Osteoblast (primary cell): ENCODE data around the gene VARS2. TPM values are rescaled to one million over a fixed set of nuclear protein-coding genes. Genes with fewer than 3 reads are reported as not detected.

ENCODE experiments used
- DNase-seq: peaks from one replicate; pipeline ENCODE4 v3.0.0; 2011; ENCODE audit warnings: low spot score, mixed read lengths; ENCODE audit not compliant: insufficient read length; ENCODE audit errors: missing footprints
- H2AFZ ChIP-seq: 2 replicates; pipeline ENCODE4 v1.6.0; 2011; ENCODE audit warnings: mild to moderate bottlenecking, low read length
- H3K27ac ChIP-seq: 2 replicates; pipeline ENCODE4 v1.5.1; 2011; ENCODE audit warnings: mild to moderate bottlenecking, low read depth, low read length, moderate library complexity
- H3K27me3 ChIP-seq: 2 replicates; pipeline ENCODE4 v1.6.0; 2012; ENCODE audit warnings: mild to moderate bottlenecking, control low read depth, inconsistent platforms, low read length, moderate library complexity; ENCODE audit not compliant: insufficient read depth
- H3K36me3 ChIP-seq: 2 replicates; pipeline ENCODE4 v1.5.1; 2011; ENCODE audit warnings: mild to moderate bottlenecking, low read length, control low read depth, moderate library complexity; ENCODE audit not compliant: insufficient read depth
- H3K4me1 ChIP-seq: 2 replicates; pipeline ENCODE4 v1.5.1; 2011; ENCODE audit warnings: mild to moderate bottlenecking, low read length, control low read depth, moderate library complexity; ENCODE audit not compliant: insufficient read depth
- H3K4me2 ChIP-seq: 2 replicates; pipeline ENCODE4 v1.6.0; 2011; ENCODE audit warnings: mild to moderate bottlenecking, low read length; ENCODE audit not compliant: insufficient read depth
- H3K4me3 ChIP-seq: fragments of 200-600 bp; sonication (generic); 3 replicates; pipeline ENCODE4 v1.5.1; 2012; ENCODE audit warnings: mild to moderate bottlenecking, low read length, inconsistent platforms; ENCODE audit not compliant: insufficient read depth
- H3K79me2 ChIP-seq: 2 replicates; pipeline ENCODE4 v1.6.0; 2012; ENCODE audit warnings: mild to moderate bottlenecking, low read length, control low read depth, inconsistent platforms; ENCODE audit not compliant: insufficient read depth
- H3K9me3 ChIP-seq: 2 replicates; pipeline ENCODE4 v1.5.1; 2011; ENCODE audit warnings: low read depth, low read length, control low read depth
- H4K20me1 ChIP-seq: 2 replicates; pipeline ENCODE4 v1.6.0; 2012; ENCODE audit warnings: mild to moderate bottlenecking, low read length, control low read depth; ENCODE audit not compliant: insufficient read depth
- total RNA-seq: library from RNA; depleted of rRNA; stranded (reverse); fragments of >200 nt; gene quantifications from 2 replicates; pipeline ENCODE4 v1.2.3, GENCODE V29; 2012
- TF ChIP-seq, protein P1 (sequence below): IDR thresholded peaks from 2 replicates; pipeline ENCODE4 v1.5.1; 2011; ENCODE audit warnings: mild to moderate bottlenecking, low read depth, low read length, moderate library complexity; ENCODE audit errors: extremely low read depth

VARS2 gene
- total RNA-seq, 1 donor = 14.5 TPM

DNA sequence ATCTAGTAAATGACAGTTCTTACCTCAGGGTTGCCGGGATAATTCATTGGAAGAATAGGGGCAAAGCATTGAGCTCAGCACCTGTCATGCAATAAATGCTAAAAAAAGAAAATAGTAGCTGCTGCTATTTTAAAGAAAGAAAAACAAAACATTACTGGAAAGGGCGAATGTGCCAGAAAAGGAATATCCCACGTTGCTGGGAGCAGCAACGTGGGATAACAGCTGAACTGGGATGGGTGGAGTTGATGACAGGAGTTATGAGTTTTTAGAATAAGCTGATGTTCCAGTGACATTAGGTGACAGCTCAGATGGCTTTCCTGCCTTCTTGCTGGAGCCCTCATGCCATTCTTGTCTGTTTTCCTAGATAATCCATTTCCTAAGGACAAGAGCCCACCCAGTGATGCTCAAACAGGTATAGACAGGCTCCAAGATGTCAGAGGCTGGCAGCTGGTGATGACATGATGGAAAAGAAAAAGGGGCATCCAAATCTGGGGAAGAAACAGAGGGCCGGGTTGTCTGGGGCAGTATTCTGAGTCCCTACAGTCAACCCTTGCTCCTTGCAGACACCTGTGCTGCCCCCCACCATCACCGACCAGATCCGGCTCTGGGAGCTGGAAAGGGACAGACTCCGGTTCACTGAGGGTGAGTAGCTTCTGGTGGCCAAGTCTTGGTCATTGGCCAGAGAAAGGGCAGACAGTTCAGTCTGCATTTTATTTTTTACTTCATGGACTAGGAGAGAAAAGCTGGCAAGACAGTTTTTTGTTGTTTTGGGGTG, 1.1 kb upstream of the VARS2 start:
- H3K9me3 ChIP-seq = no peaks in the 10 kb centered on the region
- H3K27ac ChIP-seq = no peak overlapping the region
- H2AFZ ChIP-seq = no peak overlapping the region
- peaks cover 3% of the 10 kb centered on the region for H4K20me1 ChIP-seq
- DNase-seq = peak; percentile 60
- H3K4me3 ChIP-seq = no peak overlapping the region
- H3K4me2 ChIP-seq = no peak overlapping the region
- peaks cover 15% of the 10 kb centered on the region for H3K79me2 ChIP-seq
- peaks cover 44% of the 10 kb centered on the region for H3K36me3 ChIP-seq
- no peaks in the 10 kb centered on the region for H3K27me3 ChIP-seq
- TF ChIP-seq, protein P1, sequence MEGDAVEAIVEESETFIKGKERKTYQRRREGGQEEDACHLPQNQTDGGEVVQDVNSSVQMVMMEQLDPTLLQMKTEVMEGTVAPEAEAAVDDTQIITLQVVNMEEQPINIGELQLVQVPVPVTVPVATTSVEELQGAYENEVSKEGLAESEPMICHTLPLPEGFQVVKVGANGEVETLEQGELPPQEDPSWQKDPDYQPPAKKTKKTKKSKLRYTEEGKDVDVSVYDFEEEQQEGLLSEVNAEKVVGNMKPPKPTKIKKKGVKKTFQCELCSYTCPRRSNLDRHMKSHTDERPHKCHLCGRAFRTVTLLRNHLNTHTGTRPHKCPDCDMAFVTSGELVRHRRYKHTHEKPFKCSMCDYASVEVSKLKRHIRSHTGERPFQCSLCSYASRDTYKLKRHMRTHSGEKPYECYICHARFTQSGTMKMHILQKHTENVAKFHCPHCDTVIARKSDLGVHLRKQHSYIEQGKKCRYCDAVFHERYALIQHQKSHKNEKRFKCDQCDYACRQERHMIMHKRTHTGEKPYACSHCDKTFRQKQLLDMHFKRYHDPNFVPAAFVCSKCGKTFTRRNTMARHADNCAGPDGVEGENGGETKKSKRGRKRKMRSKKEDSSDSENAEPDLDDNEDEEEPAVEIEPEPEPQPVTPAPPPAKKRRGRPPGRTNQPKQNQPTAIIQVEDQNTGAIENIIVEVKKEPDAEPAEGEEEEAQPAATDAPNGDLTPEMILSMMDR = no peak
- peaks cover 29% of the 10 kb centered on the region for H3K4me1 ChIP-seq

DNA sequence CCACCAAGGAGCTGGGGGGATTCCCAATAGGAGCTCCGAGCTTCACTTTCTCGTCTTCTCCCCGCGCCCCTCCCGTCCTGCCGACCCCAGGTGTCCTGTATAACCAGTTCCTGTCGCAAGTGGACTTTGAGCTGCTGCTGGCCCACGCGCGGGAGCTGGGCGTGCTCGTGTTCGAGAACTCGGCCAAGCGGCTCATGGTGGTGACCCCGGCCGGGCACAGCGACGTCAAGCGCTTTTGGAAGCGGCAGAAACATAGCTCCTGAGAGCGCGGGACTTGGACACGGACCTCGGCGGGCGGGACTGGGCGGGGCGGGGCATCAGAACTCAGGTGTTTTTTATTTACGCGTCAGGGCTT, 340 bp upstream of the VARS2 start:
- peak overlapping the region; percentile 71 for H3K4me3 ChIP-seq
- peak; percentile 34 for DNase-seq
- H3K4me2 ChIP-seq = peak overlapping the region; percentile 91
- H3K79me2 ChIP-seq = peaks cover 9% of the 10 kb centered on the region
- H3K4me1 ChIP-seq = peaks cover 25% of the 10 kb centered on the region
- H3K27ac ChIP-seq = peak overlapping the region; percentile 32
- peaks cover 51% of the 10 kb centered on the region for H3K36me3 ChIP-seq
- peaks cover 3% of the 10 kb centered on the region for H4K20me1 ChIP-seq
- TF ChIP-seq, protein P1 = no peak
- H2AFZ ChIP-seq = peak overlapping the region; percentile 86
- H3K27me3 ChIP-seq = no peaks in the 10 kb centered on the region
- H3K9me3 ChIP-seq = no peaks in the 10 kb centered on the region

GRCh38 chr6:30914854-30915590, 984 bp downstream of the VARS2 start:
- H3K79me2 ChIP-seq = no peaks in the 10 kb centered on the region
- no peaks in the 10 kb centered on the region for H3K9me3 ChIP-seq
- H3K36me3 ChIP-seq = peaks cover 56% of the 10 kb centered on the region
- DNase-seq = peak; percentile 52
- peak overlapping the region; percentile 81 for H2AFZ ChIP-seq
- H3K27me3 ChIP-seq = no peaks in the 10 kb centered on the region
- H3K4me1 ChIP-seq = peaks cover 19% of the 10 kb centered on the region
- H3K4me2 ChIP-seq = peak overlapping the region; percentile 91
- H3K27ac ChIP-seq = peak overlapping the region; percentile 68
- H4K20me1 ChIP-seq = no peaks in the 10 kb centered on the region
- H3K4me3 ChIP-seq = peak overlapping the region; percentile 71
- TF ChIP-seq, protein P1 = no peak

DNA sequence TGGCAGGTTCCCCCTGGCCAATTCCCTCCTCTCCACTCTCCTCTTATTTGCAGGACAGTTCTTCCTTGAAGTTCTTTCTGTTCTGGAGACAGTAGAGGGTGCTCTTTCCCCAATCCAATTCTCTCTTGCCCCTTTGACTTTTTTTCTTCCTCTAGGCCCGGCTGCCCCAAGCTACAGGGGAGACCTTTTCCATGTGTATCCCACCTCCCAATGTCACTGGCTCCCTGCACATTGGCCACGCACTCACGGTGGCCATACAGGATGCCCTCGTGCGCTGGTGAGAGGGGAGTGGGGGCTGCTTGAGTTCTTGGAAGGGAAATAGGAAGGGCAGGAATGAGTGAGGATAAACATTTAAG, 1.5 kb downstream of the VARS2 start:
- Histone ChIP-seq H3K4me3 (no peak overlapping the region), H3K27ac (peak overlapping the region; percentile 15), H3K9me3 (no peaks in the 10 kb centered on the region), H3K27me3 (no peaks in the 10 kb centered on the region), H3K4me2 (no peak overlapping the region), H3K4me1 (peaks cover 19% of the 10 kb centered on the region), H4K20me1 (no peaks in the 10 kb centered on the region), H3K79me2 (no peaks in the 10 kb centered on the region), H3K36me3 (peaks cover 56% of the 10 kb centered on the region), H2AFZ (peak overlapping the region; percentile 42)
- peak; percentile 98 for DNase-seq
- TF ChIP-seq, protein P1 = peak; percentile 72
